ENCODE results near the gene AOPEP.
"Not testable (repeated sequence)": the region's sequence is repeated elsewhere in the genome, so short reads cannot be mapped to it uniquely, and the experiment has no call there.

AOPEP gene

DNA sequence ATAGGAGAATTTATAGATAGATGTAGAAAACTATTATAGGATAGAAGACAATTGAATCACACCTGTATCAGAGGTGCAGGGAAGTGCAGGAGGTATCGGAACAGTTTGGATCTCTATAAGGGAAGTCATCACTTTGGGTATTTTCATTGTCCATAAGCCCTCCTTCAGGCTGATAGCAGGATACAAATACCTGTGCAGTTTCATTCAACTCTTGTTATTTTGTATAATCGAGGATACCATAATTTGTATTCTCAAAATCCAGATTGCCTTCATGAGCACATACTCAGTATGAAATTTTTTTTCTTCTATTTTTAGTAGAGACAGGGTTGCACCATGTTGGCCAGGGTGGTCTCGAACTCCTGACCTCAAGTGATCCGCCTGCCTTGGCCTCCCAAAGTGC lies 289.1 kb downstream of the AOPEP start:
- DNase-seq (ENCODE audit: low read depth), result no peak

DNA sequence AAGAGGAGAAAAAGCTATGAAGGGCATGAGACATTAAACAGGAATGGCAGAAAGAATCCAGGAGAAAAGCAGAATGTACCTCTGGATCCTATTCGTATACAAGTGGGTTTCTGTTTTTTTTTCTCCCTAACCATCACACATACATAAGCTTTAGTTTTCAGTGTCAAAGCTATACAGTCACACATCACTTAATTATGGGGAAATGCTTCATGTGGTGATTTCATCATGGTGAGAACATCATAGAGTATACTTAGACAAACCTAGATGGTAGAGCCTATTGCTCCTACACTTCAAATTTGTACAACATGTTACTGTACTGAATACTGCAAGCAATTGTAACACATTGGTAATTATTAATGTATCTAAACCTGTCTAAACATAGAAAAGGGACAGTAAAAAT lies 290.6 kb downstream of the AOPEP start:
- DNase-seq (ENCODE audit: low read depth), result peak; percentile 62

DNA sequence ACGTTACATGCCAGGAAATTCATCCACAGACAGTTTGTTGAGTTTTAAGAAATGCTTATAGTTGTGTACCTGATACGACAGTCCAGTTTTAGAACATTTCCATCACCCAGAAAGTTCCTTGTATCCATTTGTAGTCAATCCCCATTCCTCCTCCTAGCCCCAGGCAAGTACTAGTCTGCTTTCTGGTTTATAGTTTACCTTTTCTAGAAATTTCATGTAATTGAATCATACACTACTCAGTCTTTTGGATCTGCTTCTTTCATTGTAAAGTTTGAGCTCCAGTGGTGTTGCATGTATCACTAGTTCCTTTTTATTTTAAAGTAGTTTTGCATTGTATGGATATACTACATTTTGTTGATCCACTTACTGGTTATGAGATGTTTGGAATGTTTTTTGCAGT lies 291.2 kb downstream of the AOPEP start:
- peak; percentile 52 for DNase-seq (ENCODE audit: low read depth)

DNA sequence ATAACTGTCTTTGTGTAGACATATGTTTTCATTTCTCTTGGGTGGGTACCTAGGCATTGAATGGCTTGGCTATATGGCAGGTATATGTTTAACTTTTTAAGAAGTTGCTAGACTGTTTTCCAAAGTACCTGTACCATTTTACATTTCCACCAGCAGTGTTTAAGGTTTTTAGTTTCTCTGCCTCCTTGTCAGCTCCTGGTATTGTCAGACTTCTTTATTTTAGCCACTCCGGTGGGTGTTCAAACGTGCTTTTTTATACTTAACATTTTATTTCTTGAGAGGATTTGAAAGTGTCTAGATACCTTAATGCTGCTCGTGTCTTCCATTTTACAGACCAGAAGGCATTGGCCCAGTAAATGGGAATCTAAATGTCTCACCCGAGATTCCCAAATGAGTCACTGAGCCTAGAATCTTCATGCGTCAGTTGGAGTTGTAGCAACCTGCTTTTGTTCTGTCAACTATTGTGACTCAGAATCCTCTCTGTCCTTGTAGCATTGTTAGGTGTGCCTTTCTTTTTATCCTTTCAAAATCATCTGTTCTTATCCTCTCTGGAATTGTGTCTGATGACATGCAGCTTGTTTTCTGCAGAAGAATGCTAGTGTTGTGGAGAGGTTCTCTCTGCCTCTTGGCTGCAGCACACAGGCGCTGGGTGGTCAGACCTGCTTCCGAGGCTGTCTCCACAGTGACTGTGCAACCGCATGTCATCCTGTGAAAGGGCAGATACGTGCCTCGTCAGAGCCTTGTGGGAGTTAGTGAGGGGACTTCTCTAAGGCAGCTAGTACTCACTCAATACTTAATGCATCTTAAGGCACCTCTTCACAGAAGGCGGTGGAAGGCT lies 291.8 kb downstream of the AOPEP start:
- peak; percentile 96 for DNase-seq (ENCODE audit: low read depth)

DNA sequence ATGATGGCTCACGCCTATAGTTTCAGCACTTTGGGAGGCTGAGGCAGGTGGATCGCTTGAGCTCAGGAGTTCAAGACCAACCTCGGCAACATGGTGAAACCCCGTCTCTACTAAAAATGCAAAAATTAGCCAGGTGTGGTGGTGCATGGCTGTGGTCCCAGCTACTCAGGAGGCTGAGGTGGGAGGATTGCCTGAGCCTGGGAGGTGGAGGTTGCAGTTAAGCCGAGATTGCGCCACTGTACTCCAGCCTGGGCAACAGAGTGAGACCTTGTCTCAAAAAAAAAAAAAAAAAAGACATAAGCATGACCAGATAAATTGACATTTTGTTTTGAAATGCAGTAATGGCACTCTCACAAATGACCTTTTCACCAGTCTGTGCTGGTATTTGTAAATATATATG lies 294.1 kb downstream of the AOPEP start:
- not testable (repeated sequence) for DNase-seq (ENCODE audit: low read depth)

DNA sequence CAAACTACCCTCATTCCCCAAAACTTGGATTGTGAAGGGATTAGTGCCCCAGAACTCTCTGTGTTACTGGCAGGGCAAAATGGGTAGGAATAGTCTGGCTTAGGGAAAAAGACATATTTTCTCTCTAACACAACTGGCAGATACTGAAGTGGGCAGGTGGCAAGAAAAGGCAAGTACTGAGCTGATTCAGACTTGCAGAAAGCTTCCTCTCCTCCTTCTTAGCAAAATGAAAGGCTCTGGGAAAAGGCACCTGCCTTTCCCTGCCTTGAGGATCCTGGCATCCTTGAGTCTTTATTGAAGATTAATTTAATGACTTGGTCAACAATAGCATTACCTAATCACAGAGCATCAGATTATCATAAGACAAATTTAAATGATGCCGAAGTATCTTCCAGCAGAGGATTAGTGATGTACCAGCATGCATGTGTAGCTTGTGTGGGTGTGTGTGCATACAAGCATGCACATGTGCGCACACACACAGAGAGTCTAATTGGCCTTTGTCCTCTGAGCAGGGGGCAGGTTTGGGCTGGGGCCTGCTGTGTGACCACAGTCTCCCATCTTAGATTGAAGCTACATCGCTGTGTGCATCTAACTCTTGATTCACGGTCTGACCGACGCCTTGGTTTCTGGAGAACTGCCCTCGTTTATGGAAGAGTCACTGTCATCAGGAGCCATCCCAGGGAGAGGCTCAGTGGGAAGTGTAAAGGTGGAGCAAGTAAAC lies 294.8 kb downstream of the AOPEP start:
- no peak for DNase-seq (ENCODE audit: low read depth)

DNA sequence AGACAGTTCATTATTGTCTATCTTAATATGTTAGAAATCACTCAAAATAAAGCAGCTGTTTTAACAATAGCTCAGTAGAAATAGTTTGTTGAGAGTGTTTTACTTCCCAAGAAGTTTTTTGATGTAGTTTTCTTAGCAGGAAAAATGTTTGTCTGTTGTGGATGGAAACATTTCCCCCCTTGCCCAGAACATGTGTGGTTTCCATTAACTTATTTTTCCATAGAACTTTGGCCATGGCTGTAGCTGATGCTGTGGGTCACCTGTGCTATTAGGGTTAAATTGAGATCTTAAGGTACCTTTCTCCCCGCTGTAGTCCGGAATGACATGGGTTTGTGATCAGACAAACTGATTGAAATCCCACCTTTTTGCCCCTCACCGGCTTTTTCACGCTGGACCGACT lies 296.2 kb downstream of the AOPEP start:
- DNase-seq (ENCODE audit: low read depth), result no peak

DNA sequence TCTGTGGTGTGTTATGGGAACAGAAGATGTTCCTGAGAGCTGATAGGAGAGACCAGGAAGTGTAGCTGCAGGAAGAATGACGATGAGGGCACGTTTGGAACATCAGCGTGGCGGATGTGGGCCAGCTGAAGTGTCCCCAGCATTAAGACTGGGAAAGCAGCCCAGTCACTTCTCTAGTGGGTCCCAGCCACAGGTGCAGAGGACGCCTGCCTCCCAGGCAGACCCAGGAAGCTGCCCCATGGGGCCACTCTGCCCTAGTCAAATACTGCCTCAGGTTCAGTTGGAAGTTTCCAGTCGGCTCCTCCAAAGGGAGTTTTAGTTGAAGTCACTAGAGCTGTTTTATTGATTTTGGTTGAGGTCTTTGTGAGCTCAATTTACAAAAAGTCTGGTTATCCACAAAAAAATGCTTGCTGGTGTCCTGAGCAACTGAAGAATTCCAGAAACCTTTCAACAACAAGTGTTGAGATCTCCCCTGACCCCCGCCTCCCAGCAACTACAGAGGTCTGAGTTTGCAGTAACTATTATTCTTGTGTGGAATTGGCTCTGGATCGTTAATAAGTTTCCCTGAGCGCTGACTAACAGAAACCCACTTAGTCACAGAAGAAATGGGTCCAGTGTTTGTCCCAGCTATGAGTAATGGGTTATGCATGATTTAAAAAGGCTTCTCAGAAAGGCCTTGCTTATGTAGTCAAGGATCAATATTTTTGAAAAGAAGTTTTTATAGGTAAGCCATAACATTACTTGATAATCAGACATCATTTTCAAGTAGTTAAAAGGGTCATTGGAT lies 296.9 kb downstream of the AOPEP start:
- DNase-seq (ENCODE audit: low read depth), result peak; percentile 94

DNA sequence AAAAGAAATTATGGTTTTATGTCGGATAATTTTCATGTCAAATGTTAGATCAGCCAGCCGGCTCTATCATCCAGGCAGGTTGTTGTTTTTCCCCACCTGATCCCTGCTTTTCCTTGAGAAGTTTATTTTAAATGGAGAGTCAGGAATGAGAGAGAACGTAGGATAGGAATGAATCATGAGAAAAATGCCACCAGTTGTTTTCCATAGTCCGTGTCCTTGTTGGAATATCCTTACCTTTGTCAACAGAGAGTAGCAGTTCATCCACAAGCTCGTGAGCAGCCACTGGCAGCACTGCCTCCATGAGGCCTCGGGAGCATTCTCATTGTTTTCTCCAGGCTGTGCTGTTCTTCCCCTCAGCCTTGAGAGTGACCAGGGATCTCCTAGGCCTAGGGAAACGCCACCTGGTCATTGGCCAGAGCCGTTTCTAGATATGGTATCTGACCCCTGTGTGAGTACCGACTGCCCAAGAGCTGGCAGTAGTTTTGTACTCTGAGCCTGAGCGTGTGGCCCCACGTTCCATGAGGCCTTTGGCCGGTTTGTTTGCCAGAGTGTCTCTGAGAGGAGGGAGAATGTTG lies 297.7 kb downstream of the AOPEP start:
- peak; percentile 66 for DNase-seq (ENCODE audit: low read depth)

DNA sequence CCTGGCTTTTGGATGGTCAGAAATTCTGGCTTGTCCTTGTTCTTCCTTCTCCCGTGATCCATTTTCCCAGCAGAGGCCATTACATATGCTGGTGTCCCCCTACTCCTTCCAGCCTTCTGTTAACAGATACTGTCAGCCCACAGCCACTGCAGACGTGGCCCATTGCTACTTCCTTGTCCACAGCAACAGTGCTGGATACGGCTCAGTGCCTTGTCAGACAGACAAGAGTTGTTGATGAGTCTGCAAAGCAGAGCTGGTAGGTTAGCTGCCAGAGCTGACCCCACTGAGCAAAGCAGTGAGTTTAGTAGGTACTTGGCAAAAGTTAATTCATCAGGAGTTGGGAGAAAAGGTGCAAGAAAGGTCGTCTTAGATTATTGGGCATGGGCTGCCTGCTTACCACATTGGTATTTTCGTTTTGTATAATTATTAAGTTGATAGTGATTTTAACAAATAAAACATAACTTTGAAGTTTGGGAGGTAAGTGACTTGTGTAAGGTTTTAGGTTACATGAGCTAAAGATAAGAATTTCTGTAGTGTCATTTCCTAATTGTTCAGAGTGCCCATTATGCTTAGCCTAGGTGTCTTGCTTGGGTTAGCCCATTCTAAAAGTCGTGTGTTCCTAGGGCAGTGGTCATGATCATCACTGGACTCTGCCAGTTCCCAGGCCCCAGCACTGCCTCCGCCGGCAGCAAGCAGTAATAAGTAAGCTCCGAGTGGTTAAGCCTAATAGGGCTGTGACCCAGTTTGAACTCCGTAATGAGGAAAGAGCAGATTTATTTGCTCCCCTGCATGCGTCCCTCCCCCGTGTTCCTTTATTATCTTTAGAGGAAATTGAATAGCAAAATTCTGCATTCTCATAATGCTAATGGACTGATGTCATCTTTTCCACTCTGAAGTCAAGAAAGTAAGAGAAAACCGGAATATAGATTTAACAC lies 299.0 kb downstream of the AOPEP start:
- DNase-seq (ENCODE audit: low read depth), result peak; percentile 98

DNA sequence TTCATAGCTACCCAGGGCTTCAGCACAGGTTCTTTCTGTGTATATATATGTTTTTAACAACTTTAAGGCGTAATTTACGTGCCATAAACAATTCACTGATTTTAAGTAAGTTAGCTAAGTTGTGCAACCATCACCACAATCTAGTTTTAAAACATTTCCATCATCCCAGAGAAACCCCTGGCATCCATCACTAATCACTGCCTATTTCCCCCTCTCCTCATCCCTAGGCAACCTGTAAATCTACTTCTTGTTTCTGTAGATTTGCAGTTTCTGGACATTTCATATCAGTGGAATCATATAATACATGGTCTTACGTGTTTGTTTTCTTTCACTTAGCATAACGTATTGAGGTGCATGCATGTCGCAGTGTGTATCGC lies 299.6 kb downstream of the AOPEP start:
- no peak for DNase-seq (ENCODE audit: low read depth)

DNA sequence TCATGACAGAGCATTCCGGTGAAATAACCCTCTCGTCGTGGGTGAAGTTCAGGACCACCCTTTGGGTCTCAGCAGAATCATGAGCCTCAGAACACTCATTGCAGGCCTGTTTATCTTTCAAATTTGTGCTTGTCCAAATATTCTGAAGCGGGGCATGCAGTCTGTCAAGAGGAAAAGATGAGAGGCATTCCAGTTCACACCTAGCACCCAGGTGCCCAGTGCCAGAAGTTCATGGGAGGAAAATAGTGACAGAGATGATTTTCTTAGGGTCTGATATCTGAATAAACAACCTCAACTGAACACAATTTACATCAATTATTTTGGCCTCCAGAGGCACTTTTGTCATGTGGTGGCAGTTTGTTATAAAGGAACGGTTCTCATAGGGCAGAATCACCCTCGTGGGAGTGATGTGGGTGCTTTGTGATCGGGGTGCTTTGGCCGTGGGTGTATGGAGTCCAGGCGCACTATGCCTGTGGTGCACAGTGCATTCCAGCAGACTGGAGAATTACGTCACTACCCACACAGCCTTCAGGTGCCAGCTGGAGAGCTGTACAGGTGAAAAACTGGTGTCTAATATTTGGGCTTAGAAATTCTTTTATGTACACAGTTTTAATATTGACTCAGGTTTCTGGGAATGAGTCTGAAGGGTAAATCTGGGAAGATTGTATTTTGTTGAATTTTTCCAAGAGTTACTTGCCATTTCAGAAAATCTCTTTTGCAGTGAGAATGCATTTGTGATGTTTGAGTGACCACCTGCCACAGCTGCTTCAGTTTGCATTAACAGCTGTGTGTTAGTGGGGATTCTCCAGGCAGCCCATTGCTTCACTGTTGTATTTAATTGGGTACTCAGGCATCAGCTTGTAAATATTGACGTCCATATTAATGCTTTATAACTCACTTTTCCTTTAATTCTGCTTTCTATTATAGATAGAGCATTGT lies 301.7 kb downstream of the AOPEP start:
- DNase-seq (ENCODE audit: low read depth), result no peak

DNA sequence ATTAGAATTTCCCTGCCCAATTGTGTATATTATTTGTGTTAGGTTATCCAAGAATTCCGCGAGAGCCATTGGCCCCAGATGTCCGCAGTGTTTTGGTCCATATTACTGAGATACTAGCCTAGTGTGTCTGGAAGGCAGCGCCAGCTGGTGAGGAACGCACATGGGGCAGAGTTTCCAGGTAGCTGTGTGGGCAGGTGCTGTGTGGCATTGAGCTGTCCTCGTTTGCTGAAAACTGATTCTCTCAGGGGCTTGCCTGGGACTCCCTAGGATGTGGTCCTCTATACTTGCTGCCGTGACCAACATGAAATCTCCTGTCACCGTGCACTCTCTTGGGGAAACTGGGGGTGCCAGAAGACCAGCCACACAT lies 302.3 kb downstream of the AOPEP start:
- DNase-seq (ENCODE audit: low read depth), result no peak

DNA sequence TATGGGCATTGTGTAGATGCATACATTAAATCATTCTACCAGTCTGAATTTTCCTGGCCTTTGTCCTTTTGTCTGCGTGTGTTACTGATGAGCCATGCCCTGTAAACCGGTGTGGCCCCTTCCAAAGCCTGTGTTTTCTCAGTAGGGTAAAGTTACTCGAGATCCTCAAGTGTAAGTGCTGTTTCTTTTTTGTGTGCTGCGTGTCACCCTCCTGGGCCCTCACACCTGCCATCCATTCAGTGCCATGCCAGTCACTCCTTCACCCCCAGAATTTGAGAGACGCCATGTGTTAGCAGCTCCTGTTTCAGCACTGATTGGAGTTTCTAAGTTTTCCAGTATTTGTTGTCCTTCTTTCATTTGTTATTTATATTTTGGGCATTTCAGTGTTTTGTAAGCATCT lies 302.8 kb downstream of the AOPEP start:
- no peak for DNase-seq (ENCODE audit: low read depth)

DNA sequence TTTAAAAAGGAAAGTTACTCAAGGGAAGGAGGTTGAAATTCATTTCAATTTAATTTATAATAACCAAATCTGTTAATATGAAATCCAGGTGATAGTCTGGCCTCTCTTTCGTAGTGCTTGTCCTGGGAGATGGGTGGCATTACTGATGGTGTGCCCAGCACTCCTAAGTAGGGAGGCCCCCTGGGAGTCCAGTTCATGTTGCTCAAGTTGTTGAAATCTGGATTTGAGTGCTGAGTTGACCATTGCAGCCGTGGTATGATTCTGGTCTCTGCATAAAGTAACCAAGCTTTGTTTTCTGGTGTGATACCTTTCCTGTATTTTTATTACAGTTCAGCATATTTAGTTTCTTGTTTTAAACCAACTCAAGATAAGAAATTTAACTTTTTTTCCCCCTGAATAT lies 303.2 kb downstream of the AOPEP start:
- DNase-seq (ENCODE audit: low read depth), result no peak

DNA sequence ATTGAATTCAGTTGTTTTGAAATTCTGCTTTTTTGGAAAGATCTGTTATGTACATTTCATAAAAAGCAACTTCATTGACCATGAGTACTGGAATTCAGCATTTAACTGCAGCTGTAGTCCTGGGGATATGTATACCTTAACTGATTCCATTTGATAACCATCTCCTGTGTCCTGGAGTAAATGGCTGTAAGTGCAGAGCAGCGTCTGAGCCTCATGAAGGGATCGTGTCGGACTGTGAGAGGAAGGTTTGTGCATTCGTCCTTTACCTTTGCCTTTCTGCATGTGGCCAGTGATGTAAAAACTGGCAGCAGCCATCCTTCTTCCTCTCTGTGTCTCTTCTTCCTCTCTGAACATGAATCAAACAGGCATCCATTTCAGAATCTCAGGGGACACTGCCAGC lies 303.8 kb downstream of the AOPEP start:
- no peak for DNase-seq (ENCODE audit: low read depth)

DNA sequence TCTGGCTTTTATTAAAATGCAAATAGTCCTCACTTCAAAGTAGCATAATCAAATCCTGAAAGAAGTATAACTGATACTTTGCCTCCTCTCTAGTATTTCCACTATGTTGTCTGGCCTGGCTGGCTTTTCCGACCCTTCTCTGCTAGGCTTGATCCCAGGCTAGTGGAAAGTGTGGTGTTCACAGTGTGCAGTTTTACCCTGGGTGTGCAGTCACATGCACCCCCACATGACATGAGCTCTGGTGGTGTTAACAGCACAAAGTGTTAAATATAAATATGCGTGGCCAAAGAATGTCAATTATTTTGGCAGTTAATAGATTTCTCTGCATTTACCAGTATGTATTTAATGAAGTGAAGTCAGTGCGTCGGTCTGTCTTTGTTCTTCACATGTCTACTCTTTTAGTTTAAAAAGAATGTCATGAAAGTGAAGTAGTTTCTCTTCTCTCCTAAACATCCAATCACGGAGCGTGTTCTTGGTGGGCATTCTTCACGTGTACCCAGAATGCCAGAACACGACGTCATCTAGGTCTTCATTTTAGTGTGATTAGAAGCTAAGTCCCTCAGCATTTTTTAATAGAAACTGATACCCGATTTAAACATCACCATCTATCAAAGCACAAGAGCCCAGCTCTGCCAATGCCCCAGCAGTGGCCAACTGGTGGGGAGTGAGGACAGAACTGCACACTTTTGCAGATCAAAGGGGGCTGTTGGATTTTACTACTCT lies 304.6 kb downstream of the AOPEP start:
- no peak for DNase-seq (ENCODE audit: low read depth)

DNA sequence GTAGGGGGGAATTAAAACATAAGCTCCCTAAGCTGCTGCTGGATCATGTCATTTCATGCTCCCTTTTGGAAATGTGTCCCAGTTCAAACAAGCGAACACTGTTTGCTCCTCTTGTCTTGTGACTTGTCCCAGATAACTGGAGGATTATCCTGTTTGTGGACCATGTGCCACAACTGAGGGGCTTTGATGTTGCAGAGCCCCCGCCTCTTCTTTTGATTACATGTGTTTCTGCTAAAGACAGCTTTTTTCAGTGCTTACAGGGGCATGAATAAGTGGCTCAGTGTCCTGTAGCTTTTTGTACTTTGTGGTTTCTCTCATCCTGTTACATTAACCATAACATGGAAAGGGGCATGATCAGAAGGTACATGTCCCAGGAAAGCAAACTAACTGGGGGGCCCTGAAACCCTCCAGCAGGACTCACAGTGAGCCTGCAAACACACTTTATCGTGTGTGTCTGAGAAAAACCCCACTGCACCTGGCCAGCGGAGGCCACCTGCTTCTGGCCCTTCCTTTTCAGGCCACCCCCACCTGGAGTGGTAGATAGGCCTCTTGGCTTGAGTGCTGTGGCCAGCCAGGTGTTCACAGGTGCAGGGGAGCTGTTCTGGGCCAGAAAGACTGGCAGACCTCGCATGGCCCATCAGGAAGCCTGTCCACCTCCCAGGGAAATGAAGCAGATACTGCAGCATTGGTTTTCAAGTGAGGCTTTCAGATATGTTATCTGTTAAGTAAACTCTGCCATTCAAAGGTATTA lies 305.4 kb downstream of the AOPEP start:
- no peak for DNase-seq (ENCODE audit: low read depth)
